UCSD-AML1 (cell line): Measurements from ENCODE around the gene EQTN.

ENCODE experiments used
- DNase-seq: peaks from one replicate; lab custom pipeline; 2025; ENCODE audit not compliant: unreplicated experiment; lab: John Stamatoyannopoulos, UW

Gene EQTN

DNA sequence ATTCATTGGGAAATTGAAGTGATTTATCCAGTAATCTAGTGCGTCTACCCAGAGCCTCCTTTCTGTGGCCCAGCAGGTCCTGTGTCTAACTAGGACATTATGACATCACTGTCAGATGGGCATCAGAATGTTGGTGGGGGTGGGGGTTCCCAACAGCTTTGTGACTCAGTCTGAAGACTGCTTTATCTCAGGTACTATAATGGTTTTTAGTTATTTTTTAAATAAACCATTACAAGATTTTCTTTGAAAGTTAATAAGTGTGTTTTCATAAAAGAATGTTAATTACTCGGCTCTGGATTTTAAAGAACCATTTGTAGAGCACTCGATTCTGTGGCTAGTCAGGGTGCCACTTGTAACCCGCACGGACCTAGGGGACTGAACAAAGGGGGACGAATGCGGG, at the start of gene EQTN:
Gene EQTN (minus strand): TSS at position 101 of the 400 bp plus-strand sequence. CDS start 95 bp downstream, at position 6.
- DNase-seq, result no peak

DNA sequence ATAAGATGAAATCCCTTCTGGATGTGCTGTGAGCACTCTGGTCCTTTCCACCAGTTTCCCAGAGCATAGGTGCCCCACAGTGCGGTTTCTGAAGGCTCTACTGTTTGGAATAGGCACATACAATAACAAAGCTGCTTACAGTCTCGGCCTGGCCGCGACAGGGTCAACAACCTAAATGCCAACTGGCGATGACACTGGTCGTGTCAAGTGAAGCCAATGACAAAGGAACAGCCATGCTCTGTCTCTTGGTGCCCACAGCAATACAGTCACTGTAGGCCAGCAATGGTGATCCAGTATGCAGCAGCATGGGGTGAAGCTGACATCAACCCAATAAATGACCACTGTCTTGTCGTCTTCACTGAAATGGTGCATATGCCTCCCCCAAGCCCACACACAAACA, 47.8 kb upstream of the EQTN start:
- DNase-seq, result no peak

GRCh38 chr9:27341545-27342294, 44.8 kb upstream of the EQTN start:
- DNase-seq, result no peak

GRCh38 chr9:27340961-27341511, 44.1 kb upstream of the EQTN start:
- DNase-seq, result no peak

DNA sequence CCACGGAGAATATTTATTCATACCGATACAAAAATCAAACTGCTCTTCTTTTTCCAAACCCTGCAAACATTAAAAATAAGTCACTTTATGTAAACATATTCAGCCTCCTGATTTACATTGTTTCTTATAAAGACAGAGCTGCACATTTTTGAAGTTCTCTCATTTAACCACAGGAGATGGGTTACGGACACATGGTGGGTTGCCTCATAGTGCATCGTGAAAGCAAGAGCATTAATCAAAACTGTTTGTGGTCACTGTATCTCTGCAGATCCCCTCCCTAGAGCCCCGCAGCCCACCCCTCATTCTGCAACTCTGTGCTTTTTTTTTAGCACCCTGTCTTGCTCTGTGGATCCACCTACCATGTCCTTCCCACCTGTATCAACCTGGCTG, 43.3 kb upstream of the EQTN start:
- no peak for DNase-seq

GRCh38 chr9:27339661-27340284, 42.8 kb upstream of the EQTN start:
- no peak for DNase-seq

DNA sequence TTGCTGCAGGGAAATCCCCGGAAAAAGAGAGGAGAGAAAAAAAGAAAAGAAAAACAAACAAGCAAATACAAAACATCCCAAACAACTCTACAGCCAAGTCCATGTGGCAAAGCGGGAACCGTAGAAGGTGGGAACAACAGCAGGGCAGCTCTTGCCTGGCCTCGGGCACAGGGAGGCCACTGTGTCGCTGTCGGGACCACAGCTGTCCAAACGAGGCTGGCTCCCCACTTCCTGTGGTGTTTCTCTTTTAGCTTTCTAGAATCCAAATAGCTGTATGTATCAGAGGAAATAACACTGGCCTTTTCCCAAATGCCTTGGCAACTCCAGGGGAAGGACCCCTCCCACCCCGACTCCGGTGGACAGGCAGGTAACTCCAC, 41.6 kb upstream of the EQTN start:
- DNase-seq, result peak; percentile 54

DNA sequence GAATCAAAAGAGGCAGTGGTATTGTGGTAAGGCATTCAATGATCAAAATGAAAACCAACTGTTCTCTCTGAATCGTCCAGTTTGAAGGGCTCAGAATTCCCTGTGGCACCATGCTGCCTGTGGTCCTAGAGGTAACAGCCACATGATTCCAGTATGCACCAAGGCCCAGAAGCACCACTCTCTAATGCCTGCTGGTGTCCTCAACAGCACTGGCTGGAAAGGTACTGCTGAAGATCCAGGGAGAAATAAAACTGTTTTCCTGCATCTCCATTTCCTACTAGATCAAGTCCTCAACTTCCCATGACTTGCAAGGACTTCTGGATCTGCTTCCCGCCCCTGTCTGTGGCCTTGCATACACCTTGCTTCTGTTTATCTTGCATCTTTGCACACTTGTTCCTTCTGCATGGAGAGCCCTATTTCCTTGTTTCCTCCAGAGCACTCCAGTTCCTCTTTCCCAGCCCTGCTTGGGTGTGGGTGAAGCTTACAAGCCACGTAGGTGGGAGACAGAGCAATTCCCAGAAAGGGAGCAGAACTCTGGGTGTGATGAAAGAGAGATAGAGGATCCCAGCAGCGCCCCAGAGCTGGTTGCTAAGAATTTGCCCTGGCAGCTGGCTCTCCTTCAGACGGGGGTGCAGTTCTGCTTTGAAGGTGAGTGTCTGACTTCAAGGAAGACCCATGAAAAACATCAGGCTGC, 41.0 kb upstream of the EQTN start:
- peak; percentile 54 for DNase-seq

GRCh38 chr9:27337236-27337635, 40.3 kb upstream of the EQTN start:
- DNase-seq, result no peak

- DNase-seq, result no peak
Measured at GRCh38 chr9:27336829-27337228, 39.9 kb upstream of the EQTN start.

DNA sequence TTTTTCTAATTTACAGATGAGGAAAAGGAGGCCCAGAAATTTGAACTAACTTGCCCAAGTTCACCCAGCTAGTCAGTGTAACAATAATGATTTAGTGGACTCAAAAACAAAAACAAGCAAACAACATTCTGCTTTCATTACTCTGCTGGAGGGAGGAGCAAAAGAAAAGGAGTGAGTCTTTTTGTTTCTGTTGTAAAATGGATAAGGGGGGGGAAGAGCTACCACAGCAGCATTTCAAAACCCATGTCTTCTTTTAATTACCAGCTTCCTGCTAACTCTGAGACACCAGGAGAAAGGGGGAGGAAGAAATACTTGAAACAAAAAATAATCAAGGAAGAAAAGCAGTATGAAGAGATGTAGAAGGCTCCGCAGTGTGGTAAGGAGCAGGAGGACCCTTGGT, 39.2 kb upstream of the EQTN start:
- DNase-seq, result no peak

DNA sequence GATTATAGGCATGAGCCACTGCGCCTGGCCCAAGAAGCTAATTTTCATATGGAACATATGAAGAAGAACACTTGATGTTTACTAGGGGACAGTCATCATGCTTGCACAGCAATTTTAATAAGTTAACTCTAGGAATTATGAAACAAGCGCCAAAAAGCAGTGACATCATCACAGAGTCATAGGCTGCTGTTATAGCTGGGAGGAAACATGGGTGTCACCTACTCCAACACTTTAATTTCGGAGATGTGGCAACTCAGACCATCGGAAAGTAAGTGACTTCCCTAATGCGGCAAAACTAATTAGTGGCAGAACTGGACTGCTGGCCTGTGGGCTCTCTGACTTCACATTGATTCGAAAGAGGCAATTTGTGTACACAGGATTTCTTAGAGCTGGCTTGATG, 38.1 kb upstream of the EQTN start:
- DNase-seq, result no peak

DNA sequence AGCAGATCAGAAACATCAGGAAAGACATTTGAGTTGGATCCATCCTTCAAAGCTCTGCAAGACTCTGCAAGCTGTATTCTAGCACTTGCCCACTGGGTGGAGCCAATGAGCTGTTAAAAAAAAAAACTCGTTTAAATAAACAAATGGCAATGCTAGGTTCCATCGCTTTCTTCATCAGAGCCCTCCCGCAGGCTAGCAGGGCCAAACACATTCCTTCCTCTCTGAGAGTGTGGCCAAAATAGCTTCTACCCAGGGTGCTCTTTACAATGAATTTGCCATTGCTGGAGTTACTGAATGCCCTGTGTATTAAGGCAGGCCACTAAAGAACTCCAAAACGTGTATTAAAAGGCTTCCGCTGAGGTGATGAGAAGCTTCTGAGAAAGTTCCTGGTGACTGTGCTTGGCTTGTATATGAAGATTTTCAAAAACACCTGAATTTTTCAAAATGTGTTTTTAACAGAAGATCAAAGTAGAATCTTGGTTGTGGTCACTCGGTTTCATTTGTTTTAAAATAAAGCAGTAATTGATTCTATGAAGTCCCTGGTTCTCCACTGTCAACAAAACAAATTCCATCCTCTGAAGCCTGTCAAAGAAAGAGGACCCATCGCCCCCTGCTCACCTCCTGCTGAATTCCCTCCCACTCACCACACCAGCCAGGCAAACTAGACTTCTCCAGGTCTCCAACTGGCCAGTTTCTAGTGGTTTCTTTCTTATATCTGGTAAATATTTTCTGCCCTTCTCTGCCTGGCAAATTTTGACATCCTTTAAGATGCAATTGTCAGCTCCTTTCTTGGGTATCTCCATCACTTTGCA, 36.5 kb upstream of the EQTN start:
- DNase-seq, result peak; percentile 62

- no peak for DNase-seq
Measured at GRCh38 chr9:27331393-27331792, 34.4 kb upstream of the EQTN start.

DNA sequence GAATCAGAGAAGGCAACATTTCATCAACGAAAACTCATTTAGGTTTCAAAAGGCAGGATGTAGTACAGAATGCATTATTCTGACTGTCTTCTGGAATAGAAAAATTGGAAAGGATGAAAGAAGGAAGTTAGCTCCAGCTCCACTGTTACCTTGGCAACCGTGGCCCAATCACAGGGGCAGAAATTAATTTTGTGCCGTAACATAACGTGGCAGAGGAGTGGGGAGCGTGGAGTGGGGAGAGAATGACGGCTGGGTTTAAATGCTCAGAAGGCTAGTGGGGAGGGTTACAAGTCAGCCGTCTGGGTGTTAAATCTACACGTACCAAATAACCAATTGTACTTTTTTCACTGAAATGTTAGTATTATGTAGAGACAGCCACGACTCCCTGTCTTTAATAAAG, 32.3 kb upstream of the EQTN start:
- DNase-seq, result no peak

- no peak for DNase-seq
Measured at GRCh38 chr9:27328483-27328882, 31.5 kb upstream of the EQTN start.

GRCh38 chr9:27311184-27311583, 14.2 kb upstream of the EQTN start:
- no peak for DNase-seq

DNA sequence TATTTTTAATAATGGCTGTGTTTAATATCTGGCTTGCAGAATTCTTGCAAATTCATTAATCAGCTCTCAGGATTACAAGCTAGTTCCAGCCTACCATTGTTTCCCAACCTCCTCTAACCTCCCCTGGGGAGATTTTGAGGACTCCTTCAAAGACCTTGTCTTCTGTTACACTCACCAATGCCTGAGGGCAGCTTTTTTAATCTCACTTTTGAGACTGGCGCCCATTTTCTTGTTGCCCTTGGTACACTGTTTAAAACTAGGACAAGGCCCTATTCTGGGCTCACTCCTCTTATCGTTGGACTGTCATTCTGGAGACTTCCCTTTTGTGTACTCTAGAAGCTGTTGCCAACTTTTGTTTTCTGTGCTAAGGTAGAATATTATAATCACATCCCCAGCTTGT, 13.6 kb upstream of the EQTN start:
- no peak for DNase-seq

- no peak for DNase-seq
Measured at GRCh38 chr9:27308691-27309390, 11.9 kb upstream of the EQTN start.

- no peak for DNase-seq
Measured at GRCh38 chr9:27304521-27304920, 7.6 kb upstream of the EQTN start.

GRCh38 chr9:27303219-27303618, 6.3 kb upstream of the EQTN start:
- no peak for DNase-seq
